DLD1 (cell line): ENCODE measurements around the gene HS2ST1.
"Not testable (repeated sequence)": the region's sequence is repeated elsewhere in the genome, so short reads cannot be mapped to it uniquely, and the experiment has no call there.

Experiments used
- in situ Hi-C: cut with HindIII; loops from 2 replicates; pipeline ENCODE4 v1.10.0; 2017; ENCODE audit warnings: low sequenced_read_pairs

HS2ST1 gene

GRCh38 chr1:87004857-87005256 is 90.4 kb downstream of the HS2ST1 start:
- in situ Hi-C loops: no loop called here

- in situ Hi-C loops: no loop called here
Measured at GRCh38 chr1:87007323-87007722, 92.9 kb downstream of the HS2ST1 start.

GRCh38 chr1:87013385-87013784 is 99.0 kb downstream of the HS2ST1 start:
- in situ Hi-C loops: not testable (repeated sequence)

GRCh38 chr1:87017998-87018672 is 103.7 kb downstream of the HS2ST1 start:
- in situ Hi-C loops: no loop called here

GRCh38 chr1:87023326-87023725 is 108.9 kb downstream of the HS2ST1 start:
- in situ Hi-C loops: no loop called here

- in situ Hi-C loops: no loop called here
Measured at GRCh38 chr1:87024936-87025540, 110.6 kb downstream of the HS2ST1 start.

GRCh38 chr1:87027561-87027960 is 113.1 kb downstream of the HS2ST1 start:
- in situ Hi-C loops: not testable (repeated sequence)

GRCh38 chr1:87028576-87028975 is 114.1 kb downstream of the HS2ST1 start:
- in situ Hi-C loops: no loop called here

- in situ Hi-C loops: no loop called here
Measured at GRCh38 chr1:87030740-87031690, 116.6 kb downstream of the HS2ST1 start.

- in situ Hi-C loops: no loop called here
Measured at GRCh38 chr1:87034351-87034750, 119.9 kb downstream of the HS2ST1 start.

GRCh38 chr1:87039096-87039495 is 124.7 kb downstream of the HS2ST1 start:
- in situ Hi-C loops: no loop called here

GRCh38 chr1:87042111-87042811 is 127.8 kb downstream of the HS2ST1 start:
- in situ Hi-C loops: no loop called here

GRCh38 chr1:87044424-87044823 is 130.0 kb downstream of the HS2ST1 start:
- in situ Hi-C loops: no loop called here

GRCh38 chr1:87044840-87045239 is 130.4 kb downstream of the HS2ST1 start:
- in situ Hi-C loops: no loop called here

- in situ Hi-C loops: no loop called here
Measured at GRCh38 chr1:87045761-87046304, 131.4 kb downstream of the HS2ST1 start.

GRCh38 chr1:87046951-87047350 is 132.5 kb downstream of the HS2ST1 start:
- in situ Hi-C loops: no loop called here

GRCh38 chr1:87048237-87048636 is 133.8 kb downstream of the HS2ST1 start:
- in situ Hi-C loops: no loop called here

- in situ Hi-C loops: no loop called here
Measured at GRCh38 chr1:87051965-87052364, 137.5 kb downstream of the HS2ST1 start.

GRCh38 chr1:87052400-87052799 is 138.0 kb downstream of the HS2ST1 start:
- in situ Hi-C loops: no loop called here

GRCh38 chr1:87052961-87053360 is 138.5 kb downstream of the HS2ST1 start:
- in situ Hi-C loops: no loop called here

- in situ Hi-C loops: no loop called here
Measured at GRCh38 chr1:87053446-87053845, 139.0 kb downstream of the HS2ST1 start.
